ENCODE measurements around the gene SLC2A1.

DNA sequence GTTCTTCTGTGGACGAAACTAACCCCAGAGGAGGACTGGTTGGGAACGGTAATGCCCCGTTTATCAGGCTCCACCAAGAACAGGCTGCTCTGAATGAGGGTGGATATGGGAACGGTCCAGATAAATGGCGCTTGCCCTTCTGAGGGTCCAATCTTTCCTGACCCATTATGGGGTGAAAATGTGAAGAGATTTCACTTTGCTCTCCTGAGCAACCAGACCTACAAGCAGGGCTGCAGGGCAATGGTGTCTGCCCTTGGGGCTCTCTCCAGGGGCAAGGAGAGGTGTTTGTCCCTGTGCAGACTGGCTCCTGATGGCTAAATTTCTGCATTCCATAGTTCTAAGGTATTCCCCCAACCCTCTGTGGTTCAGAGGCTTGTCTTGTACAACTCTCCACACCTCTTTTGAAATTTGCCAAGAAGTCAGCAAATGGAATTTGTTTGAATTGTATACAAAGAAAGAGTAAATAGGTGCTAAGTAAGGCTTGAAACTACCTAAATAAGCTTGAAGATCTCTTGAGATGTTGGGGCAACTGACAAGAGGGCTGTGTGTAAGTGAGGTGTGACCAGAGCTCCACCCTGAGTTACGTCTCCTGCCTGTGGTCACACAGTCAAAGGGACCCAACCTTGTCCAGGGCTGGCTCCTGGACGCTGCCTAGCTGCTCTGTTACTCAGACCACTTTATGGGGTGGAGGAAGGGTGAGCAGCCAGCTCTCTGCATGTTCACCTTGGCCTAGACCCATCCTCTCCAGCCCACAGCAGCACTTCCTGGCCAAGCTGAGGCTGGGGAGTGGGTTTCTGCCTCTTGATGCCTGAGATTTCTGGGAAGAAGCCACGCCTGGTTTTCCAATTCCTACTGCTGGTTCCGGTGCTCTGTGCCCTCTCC, 24.8 kb downstream of the SLC2A1 start:
- TF ChIP-seq TAF1 (IDR thresholded peaks at IDR 0.05; ENCODE audit: borderline replicate concordance, low read depth, low read length) (no peak), POLR2A (IDR thresholded peaks at IDR 0.05; ENCODE audit: low read depth, low read length) (no peak)
